ENCODE results near the gene COL27A1. TPM values are rescaled to one million over a fixed set of nuclear protein-coding genes. Genes with fewer than 3 reads are reported as not detected.

Gene COL27A1
- total and polyA plus RNA-seq, 2 donors (not counting 1 experiment from before 2014, with no cell fraction given), result 0.16 to 0.27 TPM

DNA sequence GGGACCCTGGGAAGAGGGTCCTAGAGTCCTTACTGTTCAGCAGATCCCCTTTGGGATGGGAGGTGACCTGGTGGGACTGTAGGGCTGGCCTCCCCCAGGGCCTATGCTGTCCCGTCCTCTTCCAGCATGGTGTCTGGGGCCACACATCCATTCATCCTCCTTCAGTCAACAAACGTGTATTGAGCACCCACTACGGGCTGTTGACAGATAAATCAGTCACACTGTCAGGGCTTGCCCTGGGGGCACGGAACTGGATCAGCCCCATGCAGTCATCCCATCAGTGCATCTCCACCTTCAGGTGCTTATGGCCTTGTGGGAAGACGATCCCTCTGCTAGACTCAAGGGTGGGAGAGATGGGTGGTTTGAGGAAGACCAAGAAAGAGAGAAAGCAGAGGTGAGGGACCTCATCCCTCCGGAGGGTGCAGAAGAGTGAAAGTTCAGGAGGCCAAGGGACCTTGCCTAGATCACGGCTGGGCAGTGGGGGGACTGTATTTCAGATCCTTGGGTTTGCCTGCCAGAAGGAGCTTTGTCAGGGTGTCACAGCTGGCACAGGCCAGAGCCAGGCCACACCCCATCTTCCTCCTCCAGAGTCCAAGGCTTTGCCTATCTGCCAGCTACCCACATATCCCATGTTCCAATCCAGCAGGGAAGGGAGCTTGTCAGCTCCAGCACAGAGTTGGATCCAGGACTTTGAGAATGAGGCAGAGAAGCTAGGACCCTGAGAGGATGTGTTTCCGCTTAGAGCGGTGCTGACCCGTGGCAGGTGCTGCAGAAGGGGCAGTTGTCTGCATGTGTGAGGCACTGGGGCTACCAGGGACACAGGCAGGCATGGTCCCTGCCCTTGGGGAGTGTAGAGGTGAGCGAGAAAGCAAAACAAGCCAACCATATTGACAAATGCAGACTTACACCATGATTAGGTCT, 30.5 kb downstream of the COL27A1 start:
- no peak overlapping the region for H3K27ac Mint-ChIP-seq
- peaks cover 6% of the 10 kb centered on the region for H3K9me3 Mint-ChIP-seq (ENCODE audit: insufficient read depth)
- Histone ChIP-seq H3K79me2 (ENCODE audit: control insufficient read depth, insufficient read depth, low read length) (no peaks in the 10 kb centered on the region), H3K27me3 (replicated peaks in 1 of 4; ENCODE audit: control extremely low read depth in 1 of 4, control insufficient read depth in 3 of 4, insufficient read depth in 4 of 4, low read length in 3 of 4) (no peaks in the 10 kb centered on the region), H2AFZ (ENCODE audit: insufficient read depth, low read depth, low read length, poor library complexity, severe bottlenecking) (no peak overlapping the region), H3K9me3 (ENCODE audit: control extremely low read depth in 1 of 3, control insufficient read depth in 2 of 3, insufficient read depth in 1 of 3, low read length in 2 of 3) (peaks cover 0 to 12% (median 7%) of the 10 kb centered on the region in 3 donors), H3K27ac (ENCODE audit: low read length in 2 of 2) (no peak overlapping the region), H3K4me1 (ENCODE audit: control insufficient read depth in 2 of 2, insufficient read depth in 2 of 2, low read length in 2 of 2) (no peaks in the 10 kb centered on the region), H4K20me1 (ENCODE audit: control insufficient read depth, insufficient read depth, low read length, poor library complexity, severe bottlenecking) (no peaks in the 10 kb centered on the region), H3K9ac (ENCODE audit: low read length) (no peak overlapping the region), H3K4me2 (replicated peaks; ENCODE audit: low read depth, low read length, poor library complexity, severe bottlenecking) (no peak overlapping the region), H3K36me3 (replicated peaks in 1 of 2; ENCODE audit: control extremely low read depth in 1 of 2, control insufficient read depth in 1 of 2, extremely low read depth in 1 of 2, insufficient read depth in 2 of 2, low read length in 1 of 2) (no peaks in the 10 kb centered on the region), H3K4me3 (ENCODE audit: control extremely low read depth in 1 of 5, extremely low read depth in 1 of 5, insufficient read depth in 1 of 5, low read depth in 2 of 5, low read length in 4 of 5) (no peak overlapping the region)
- peaks cover 12% of the 10 kb centered on the region for H3K27me3 Mint-ChIP-seq
- no peak overlapping the region for H3K4me3 Mint-ChIP-seq
- ChIA-PET POLR2A (no interaction called here), CTCF (no interaction called here)
- no peaks in the 10 kb centered on the region for H3K4me1 Mint-ChIP-seq
- no peak for ATAC-seq (ENCODE audit: low read depth)
- 94% methylated on average over 8 of the region's 11 CpGs for WGBS (ENCODE audit: insufficient coverage)
- DNase-seq, result no peak
- TF ChIP-seq EZH2 (IDR thresholded peaks at IDR 0.05; ENCODE audit: borderline replicate concordance, insufficient read depth, low read depth, low read length, poor library complexity, severe bottlenecking), result no peak
- TF ChIP-seq, protein P1, sequence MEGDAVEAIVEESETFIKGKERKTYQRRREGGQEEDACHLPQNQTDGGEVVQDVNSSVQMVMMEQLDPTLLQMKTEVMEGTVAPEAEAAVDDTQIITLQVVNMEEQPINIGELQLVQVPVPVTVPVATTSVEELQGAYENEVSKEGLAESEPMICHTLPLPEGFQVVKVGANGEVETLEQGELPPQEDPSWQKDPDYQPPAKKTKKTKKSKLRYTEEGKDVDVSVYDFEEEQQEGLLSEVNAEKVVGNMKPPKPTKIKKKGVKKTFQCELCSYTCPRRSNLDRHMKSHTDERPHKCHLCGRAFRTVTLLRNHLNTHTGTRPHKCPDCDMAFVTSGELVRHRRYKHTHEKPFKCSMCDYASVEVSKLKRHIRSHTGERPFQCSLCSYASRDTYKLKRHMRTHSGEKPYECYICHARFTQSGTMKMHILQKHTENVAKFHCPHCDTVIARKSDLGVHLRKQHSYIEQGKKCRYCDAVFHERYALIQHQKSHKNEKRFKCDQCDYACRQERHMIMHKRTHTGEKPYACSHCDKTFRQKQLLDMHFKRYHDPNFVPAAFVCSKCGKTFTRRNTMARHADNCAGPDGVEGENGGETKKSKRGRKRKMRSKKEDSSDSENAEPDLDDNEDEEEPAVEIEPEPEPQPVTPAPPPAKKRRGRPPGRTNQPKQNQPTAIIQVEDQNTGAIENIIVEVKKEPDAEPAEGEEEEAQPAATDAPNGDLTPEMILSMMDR (IDR thresholded peaks at IDR 0.05), result no peak
- intact Hi-C loops (cut with micrococcal nuclease), result no loop called here

DNA sequence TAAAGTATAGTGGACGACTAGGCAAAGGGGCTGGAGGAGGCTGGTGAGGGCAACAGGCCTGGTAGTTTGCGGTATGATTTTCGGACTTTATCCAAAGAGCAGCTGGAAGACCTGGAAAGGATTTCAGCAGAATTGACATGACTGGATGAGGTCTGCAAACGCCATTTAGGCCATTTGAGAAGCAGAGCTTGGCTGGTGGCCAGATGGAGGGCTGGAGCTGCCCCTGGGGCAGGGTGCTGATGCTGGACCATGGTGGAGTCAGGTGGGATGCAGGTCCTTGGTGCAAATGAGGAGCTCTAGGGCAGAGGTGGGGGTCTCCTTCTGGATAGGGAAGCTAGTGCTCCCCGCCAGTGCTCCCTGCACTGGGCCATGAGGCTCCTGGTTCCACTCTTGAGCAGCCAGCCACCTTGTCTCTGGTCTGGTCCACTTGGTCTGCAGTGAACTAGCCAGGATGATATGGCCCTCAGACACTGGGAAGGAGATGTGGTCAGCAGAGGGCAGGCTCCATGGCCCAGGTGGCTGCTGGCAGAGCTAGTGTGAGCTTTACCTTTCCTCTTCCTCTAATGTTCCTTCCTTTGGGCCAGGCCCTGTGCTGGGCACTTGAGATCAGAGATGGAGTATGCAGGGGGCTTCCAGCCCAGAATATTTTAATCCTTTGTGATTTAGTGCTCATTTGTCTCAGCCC, 31.4 kb downstream of the COL27A1 start:
- CTCF ChIA-PET, result no interaction called here
- DNase-seq, result no peak
- Histone ChIP-seq H4K20me1 (ENCODE audit: control insufficient read depth, insufficient read depth, low read length, poor library complexity, severe bottlenecking) (no peaks in the 10 kb centered on the region), H3K36me3 (replicated peaks in 1 of 2; ENCODE audit: control extremely low read depth in 1 of 2, control insufficient read depth in 1 of 2, extremely low read depth in 1 of 2, insufficient read depth in 2 of 2, low read length in 1 of 2) (no peaks in the 10 kb centered on the region), H3K27me3 (replicated peaks in 1 of 4; ENCODE audit: control extremely low read depth in 1 of 4, control insufficient read depth in 3 of 4, insufficient read depth in 4 of 4, low read length in 3 of 4) (no peaks in the 10 kb centered on the region), H3K79me2 (ENCODE audit: control insufficient read depth, insufficient read depth, low read length) (no peaks in the 10 kb centered on the region), H3K4me3 (ENCODE audit: control extremely low read depth in 1 of 5, extremely low read depth in 1 of 5, insufficient read depth in 1 of 5, low read depth in 2 of 5, low read length in 4 of 5) (no peak overlapping the region), H3K9me3 (ENCODE audit: control extremely low read depth in 1 of 3, control insufficient read depth in 2 of 3, insufficient read depth in 1 of 3, low read length in 2 of 3) (peaks cover 0 to 9% (median 7%) of the 10 kb centered on the region in 3 donors), H2AFZ (ENCODE audit: insufficient read depth, low read depth, low read length, poor library complexity, severe bottlenecking) (no peak overlapping the region), H3K9ac (ENCODE audit: low read length) (no peak overlapping the region), H3K4me1 (ENCODE audit: control insufficient read depth in 2 of 2, insufficient read depth in 2 of 2, low read length in 2 of 2) (no peaks in the 10 kb centered on the region), H3K27ac (ENCODE audit: low read length in 2 of 2) (no peak overlapping the region), H3K4me2 (replicated peaks; ENCODE audit: low read depth, low read length, poor library complexity, severe bottlenecking) (no peak overlapping the region)
- TF ChIP-seq EZH2 (IDR thresholded peaks at IDR 0.05; ENCODE audit: borderline replicate concordance, insufficient read depth, low read depth, low read length, poor library complexity, severe bottlenecking), result no peak
- TF ChIP-seq, protein P1 (IDR thresholded peaks at IDR 0.05), result no peak
- no peak for ATAC-seq (ENCODE audit: low read depth)
- WGBS (ENCODE audit: insufficient coverage), result 83% methylated on average over 5 of the region's 5 CpGs
- no peaks in the 10 kb centered on the region for H3K4me1 Mint-ChIP-seq
- no peak overlapping the region for H3K4me3 Mint-ChIP-seq
- POLR2A ChIA-PET, result no interaction called here
- no peak overlapping the region for H3K27ac Mint-ChIP-seq
- peaks cover 12% of the 10 kb centered on the region for H3K27me3 Mint-ChIP-seq
- peaks cover 6% of the 10 kb centered on the region for H3K9me3 Mint-ChIP-seq (ENCODE audit: insufficient read depth)
- intact Hi-C loops (cut with micrococcal nuclease), result no loop called here
